ENCODE data around the gene ASPHD1. TPM values are rescaled to one million over a fixed set of nuclear protein-coding genes. Genes with fewer than 3 reads are reported as not detected.

The ASPHD1 gene
- total RNA-seq, 1 experiment from 2014 or later: 5.7 TPM

DNA sequence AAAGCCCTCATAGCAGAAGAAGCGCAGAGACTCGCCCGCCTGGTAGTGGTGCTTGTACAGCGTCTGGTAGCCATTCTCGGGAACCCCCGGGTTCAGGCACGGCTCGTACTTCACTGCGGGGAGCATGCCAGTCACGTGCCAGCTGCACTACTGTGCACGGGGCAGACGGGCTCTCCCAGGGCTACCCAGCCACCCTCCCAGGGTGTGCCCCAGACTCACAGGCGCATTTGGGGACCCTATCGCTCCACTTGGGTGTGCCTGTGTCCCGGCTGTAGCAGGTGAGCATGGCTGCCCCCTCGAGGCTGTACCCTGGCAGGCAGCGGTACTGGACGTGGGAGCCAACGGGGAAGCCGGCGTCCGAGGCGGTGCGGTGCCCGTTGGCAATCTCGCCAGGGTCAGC lies 27.0 kb upstream of the ASPHD1 start:
- CTCF ChIA-PET: interaction anchor here (0.6 kb wide), 1 partner anchor 54 kb away, joined by 3 read pairs; no protein-coding TSS in a partner anchor
- TF ChIP-seq, protein P1, sequence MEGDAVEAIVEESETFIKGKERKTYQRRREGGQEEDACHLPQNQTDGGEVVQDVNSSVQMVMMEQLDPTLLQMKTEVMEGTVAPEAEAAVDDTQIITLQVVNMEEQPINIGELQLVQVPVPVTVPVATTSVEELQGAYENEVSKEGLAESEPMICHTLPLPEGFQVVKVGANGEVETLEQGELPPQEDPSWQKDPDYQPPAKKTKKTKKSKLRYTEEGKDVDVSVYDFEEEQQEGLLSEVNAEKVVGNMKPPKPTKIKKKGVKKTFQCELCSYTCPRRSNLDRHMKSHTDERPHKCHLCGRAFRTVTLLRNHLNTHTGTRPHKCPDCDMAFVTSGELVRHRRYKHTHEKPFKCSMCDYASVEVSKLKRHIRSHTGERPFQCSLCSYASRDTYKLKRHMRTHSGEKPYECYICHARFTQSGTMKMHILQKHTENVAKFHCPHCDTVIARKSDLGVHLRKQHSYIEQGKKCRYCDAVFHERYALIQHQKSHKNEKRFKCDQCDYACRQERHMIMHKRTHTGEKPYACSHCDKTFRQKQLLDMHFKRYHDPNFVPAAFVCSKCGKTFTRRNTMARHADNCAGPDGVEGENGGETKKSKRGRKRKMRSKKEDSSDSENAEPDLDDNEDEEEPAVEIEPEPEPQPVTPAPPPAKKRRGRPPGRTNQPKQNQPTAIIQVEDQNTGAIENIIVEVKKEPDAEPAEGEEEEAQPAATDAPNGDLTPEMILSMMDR (IDR thresholded peaks at IDR 0.05; ENCODE audit: unreplicated experiment): no peak
- H3K9me3 Mint-ChIP-seq (ENCODE audit: unreplicated experiment): no peaks in the 10 kb centered on the region
- POLR2A ChIA-PET: no interaction called here
- intact Hi-C loops (cut with micrococcal nuclease): no loop called here
- no peak overlapping the region for H3K27ac Mint-ChIP-seq (ENCODE audit: low read depth, unreplicated experiment)
- DNase-seq (ENCODE audit: unreplicated experiment): no peak
- no peaks in the 10 kb centered on the region for H3K4me1 Mint-ChIP-seq (ENCODE audit: insufficient read depth, unreplicated experiment)
- H3K36me3 Mint-ChIP-seq (ENCODE audit: insufficient read depth, unreplicated experiment): peaks cover 7% of the 10 kb centered on the region
- H3K4me3 Mint-ChIP-seq (ENCODE audit: unreplicated experiment): no peak overlapping the region
- H3K27me3 Mint-ChIP-seq (ENCODE audit: insufficient read depth, unreplicated experiment): peaks cover 10% of the 10 kb centered on the region
- BruUV-seq (replicated peaks): no TSS peak

DNA sequence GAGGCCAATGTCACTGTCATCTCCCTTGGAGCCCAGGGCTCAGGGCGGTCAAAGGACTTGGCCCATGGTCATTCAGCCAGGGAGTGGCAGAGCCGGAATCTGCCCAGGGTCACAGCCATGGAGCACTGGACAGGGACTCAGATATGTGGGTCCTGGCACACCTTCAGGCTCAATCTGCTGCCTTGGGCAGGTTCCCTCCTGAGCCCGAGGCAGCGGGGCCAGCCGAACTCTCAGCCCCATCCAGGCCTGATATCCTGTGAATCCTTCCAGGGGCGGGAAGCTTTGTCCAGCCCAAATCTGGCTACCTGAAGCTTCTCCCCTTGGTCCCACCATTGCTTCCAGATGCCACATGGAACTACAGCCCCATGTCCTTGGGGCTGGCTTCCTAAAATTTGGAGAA lies 25.1 kb upstream of the ASPHD1 start:
- ChIA-PET POLR2A (no interaction called here), CTCF (interaction anchor here (0.6 kb wide), 2 partner anchors 9 to 739 kb away, joined by 3 to 5 read pairs; no protein-coding TSS in a partner anchor)
- no peaks in the 10 kb centered on the region for H3K4me1 Mint-ChIP-seq (ENCODE audit: insufficient read depth, unreplicated experiment)
- BruUV-seq (replicated peaks): no TSS peak
- H3K27me3 Mint-ChIP-seq (ENCODE audit: insufficient read depth, unreplicated experiment): peaks cover 10% of the 10 kb centered on the region
- TF ChIP-seq, protein P1 (IDR thresholded peaks at IDR 0.05; ENCODE audit: unreplicated experiment): no peak
- no peak overlapping the region for H3K27ac Mint-ChIP-seq (ENCODE audit: low read depth, unreplicated experiment)
- H3K36me3 Mint-ChIP-seq (ENCODE audit: insufficient read depth, unreplicated experiment): peaks cover 7% of the 10 kb centered on the region
- intact Hi-C loops (cut with micrococcal nuclease): no loop called here
- H3K4me3 Mint-ChIP-seq (ENCODE audit: unreplicated experiment): no peak overlapping the region
- H3K9me3 Mint-ChIP-seq (ENCODE audit: unreplicated experiment): no peaks in the 10 kb centered on the region
- DNase-seq (ENCODE audit: unreplicated experiment): no peak

DNA sequence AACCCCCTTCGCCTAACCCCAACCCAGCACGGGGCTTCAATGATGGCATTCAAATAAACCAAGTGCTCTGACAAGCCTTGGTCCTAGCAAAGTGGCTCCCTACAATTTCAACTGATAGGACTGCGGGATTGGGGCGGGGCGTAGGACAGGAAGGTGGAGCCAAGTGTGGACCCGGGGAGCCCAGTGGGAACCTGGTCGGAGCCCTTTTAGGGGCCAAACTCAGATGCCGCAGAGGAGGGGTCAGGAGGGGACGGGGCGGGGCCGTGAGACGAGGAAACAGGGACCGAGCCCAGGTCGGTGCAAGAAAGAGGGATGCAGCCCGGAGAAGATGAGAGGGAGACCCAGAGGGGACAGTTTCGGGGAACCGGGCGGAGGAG lies 24.1 kb upstream of the ASPHD1 start:
- intact Hi-C loops (cut with micrococcal nuclease): no loop called here
- BruUV-seq (replicated peaks): no TSS peak
- Mint-ChIP-seq H3K4me3 (ENCODE audit: unreplicated experiment) (no peak overlapping the region), H3K4me1 (ENCODE audit: insufficient read depth, unreplicated experiment) (no peaks in the 10 kb centered on the region), H3K36me3 (ENCODE audit: insufficient read depth, unreplicated experiment) (peaks cover 7% of the 10 kb centered on the region), H3K27me3 (ENCODE audit: insufficient read depth, unreplicated experiment) (peaks cover 10% of the 10 kb centered on the region), H3K9me3 (ENCODE audit: unreplicated experiment) (no peaks in the 10 kb centered on the region), H3K27ac (ENCODE audit: low read depth, unreplicated experiment) (no peak overlapping the region)
- POLR2A ChIA-PET: no interaction called here
- TF ChIP-seq, protein P1 (IDR thresholded peaks at IDR 0.05; ENCODE audit: unreplicated experiment): no peak
- CTCF ChIA-PET: interaction anchor here (0.6 kb wide), 1 partner anchor 13 kb away, joined by 4 read pairs; no protein-coding TSS in a partner anchor
- DNase-seq (ENCODE audit: unreplicated experiment): no peak

DNA sequence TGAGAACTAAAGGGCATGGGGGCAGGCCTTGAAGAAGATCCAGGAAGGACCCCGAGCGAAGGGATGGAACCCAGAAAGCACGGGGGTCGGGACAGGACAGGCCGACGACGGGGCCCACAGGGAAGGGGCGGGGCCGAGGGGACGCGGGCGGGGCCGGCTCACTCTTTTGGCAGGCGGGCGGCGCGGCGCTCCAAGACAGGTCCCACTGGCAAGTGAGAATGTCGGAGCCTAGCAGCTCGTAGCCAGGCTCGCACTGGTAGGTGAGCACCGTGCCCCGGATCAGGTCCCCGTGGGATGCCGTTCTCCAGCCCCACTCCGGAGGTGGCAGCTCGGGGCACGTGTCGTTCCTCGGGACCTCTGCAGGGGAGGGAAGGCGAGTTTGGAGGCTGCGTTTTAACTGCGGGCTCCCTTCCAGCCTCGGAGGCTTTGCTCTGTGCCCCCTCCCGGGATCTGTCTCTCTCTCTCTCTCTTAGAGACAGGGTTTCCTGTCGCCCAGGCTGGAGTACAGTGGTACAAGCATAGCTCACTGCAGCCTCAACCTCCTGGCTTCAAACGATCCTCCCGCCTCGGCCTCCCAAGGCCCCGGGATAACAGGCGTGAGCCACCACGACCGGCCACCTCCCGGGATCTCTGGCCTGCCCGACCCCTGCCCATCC lies 23.6 kb upstream of the ASPHD1 start:
- H3K4me1 Mint-ChIP-seq (ENCODE audit: insufficient read depth, unreplicated experiment): no peaks in the 10 kb centered on the region
- ChIA-PET POLR2A (no interaction called here), CTCF (interaction anchor here (0.6 to 0.7 kb wide), 2 partner anchors 28 to 311 kb away, joined by 3 read pairs; no protein-coding TSS in a partner anchor)
- no peak for DNase-seq (ENCODE audit: unreplicated experiment)
- H3K9me3 Mint-ChIP-seq (ENCODE audit: unreplicated experiment): no peaks in the 10 kb centered on the region
- BruUV-seq (replicated peaks): no TSS peak
- intact Hi-C loops (cut with micrococcal nuclease): no loop called here
- no peak overlapping the region for H3K4me3 Mint-ChIP-seq (ENCODE audit: unreplicated experiment)
- TF ChIP-seq, protein P1 (IDR thresholded peaks at IDR 0.05; ENCODE audit: unreplicated experiment): no peak
- H3K27me3 Mint-ChIP-seq (ENCODE audit: insufficient read depth, unreplicated experiment): peaks cover 10% of the 10 kb centered on the region
- peaks cover 7% of the 10 kb centered on the region for H3K36me3 Mint-ChIP-seq (ENCODE audit: insufficient read depth, unreplicated experiment)
- no peak overlapping the region for H3K27ac Mint-ChIP-seq (ENCODE audit: low read depth, unreplicated experiment)
